ENCODE measurements around the gene FBXL7.

Gene FBXL7

DNA sequence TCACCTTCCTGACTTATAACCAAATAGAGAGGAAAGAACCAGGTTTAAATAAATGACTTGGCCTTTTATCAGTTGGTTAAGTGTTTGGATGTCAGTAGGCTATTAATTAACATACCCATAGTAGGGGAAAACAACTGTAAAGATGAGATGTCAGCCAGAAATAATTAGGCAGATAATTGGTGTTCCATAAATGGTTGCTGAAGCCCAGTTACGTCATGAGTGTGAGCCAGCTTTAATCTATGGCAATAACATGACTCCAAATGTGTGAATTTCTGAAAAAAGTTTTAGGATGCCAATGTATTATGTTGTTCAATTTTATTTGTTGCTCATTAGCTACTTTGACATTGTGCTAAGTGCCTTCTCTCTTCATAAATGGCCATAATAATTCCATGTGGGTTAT lies 180.5 kb downstream of the FBXL7 start:
- Histone ChIP-seq H3K9me3 (ENCODE audit: low read length) (no peaks in the 10 kb centered on the region), H3K27ac (ENCODE audit: low read depth, low read length) (no peak overlapping the region), H3K36me3 (ENCODE audit: insufficient read depth, low read length) (no peaks in the 10 kb centered on the region), H3K4me3 (ENCODE audit: low read depth in 1 of 2, low read length in 2 of 2) (no peak overlapping the region), H3K9ac (ENCODE audit: low read length) (no peak overlapping the region), H3K4me1 (ENCODE audit: insufficient read depth, low read length) (peaks cover 14% of the 10 kb centered on the region), H3K27me3 (ENCODE audit: control insufficient read depth in 1 of 2, insufficient read depth in 2 of 2, low read length in 2 of 2) (no peaks in the 10 kb centered on the region)

DNA sequence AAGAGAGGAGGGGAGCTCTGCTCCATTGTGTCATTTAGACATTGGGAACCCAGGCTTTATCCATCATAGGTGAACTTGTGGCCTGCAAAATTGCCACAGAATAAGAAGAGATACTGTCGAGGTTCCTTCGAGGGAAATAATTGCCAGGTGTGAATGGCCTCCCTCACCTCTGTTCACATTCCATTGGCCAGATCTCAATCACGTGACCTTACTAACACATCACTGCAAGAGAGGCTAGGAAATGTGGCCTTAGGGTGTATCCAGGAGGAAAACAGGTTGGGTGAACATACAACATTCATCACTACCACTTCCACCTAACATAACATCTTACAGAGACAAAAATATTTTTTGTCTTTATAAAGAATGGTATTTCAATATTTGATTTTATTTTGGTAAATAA lies 182.1 kb downstream of the FBXL7 start:
- peaks cover 17% of the 10 kb centered on the region for H3K4me1 ChIP-seq (ENCODE audit: insufficient read depth, low read length)
- H3K36me3 ChIP-seq (ENCODE audit: insufficient read depth, low read length), result no peaks in the 10 kb centered on the region
- no peak overlapping the region for H3K9ac ChIP-seq (ENCODE audit: low read length)
- no peak overlapping the region for H3K27ac ChIP-seq (ENCODE audit: low read depth, low read length)
- no peaks in the 10 kb centered on the region for H3K27me3 ChIP-seq (ENCODE audit: control insufficient read depth in 1 of 2, insufficient read depth in 2 of 2, low read length in 2 of 2)
- no peak overlapping the region for H3K4me3 ChIP-seq (ENCODE audit: low read depth in 1 of 2, low read length in 2 of 2)
- no peaks in the 10 kb centered on the region for H3K9me3 ChIP-seq (ENCODE audit: low read length)

DNA sequence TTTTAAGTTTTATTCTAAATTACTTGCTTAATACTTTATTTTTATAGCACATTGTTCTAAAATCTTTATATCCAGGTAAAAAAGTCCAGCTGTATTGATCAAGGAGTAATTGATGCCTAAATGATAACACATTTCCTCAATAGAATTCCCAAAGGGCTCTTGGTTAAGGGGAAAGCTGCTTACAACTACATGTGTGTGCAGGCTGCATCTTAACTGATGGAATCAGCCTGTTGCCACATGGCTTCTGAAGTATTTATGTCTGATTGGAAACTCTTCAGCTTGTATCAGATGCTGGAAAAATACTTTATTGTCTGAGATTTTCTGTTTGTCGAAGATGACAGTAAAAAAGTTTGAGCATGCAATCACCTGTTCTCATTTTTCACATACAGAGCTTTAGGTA lies 182.6 kb downstream of the FBXL7 start:
- Histone ChIP-seq H3K4me1 (ENCODE audit: insufficient read depth, low read length) (peaks cover 17% of the 10 kb centered on the region), H3K4me3 (ENCODE audit: low read depth in 1 of 2, low read length in 2 of 2) (no peak overlapping the region), H3K27ac (ENCODE audit: low read depth, low read length) (no peak overlapping the region), H3K36me3 (ENCODE audit: insufficient read depth, low read length) (no peaks in the 10 kb centered on the region), H3K9ac (ENCODE audit: low read length) (no peak overlapping the region), H3K9me3 (ENCODE audit: low read length) (no peaks in the 10 kb centered on the region), H3K27me3 (ENCODE audit: control insufficient read depth in 1 of 2, insufficient read depth in 2 of 2, low read length in 2 of 2) (no peaks in the 10 kb centered on the region)

DNA sequence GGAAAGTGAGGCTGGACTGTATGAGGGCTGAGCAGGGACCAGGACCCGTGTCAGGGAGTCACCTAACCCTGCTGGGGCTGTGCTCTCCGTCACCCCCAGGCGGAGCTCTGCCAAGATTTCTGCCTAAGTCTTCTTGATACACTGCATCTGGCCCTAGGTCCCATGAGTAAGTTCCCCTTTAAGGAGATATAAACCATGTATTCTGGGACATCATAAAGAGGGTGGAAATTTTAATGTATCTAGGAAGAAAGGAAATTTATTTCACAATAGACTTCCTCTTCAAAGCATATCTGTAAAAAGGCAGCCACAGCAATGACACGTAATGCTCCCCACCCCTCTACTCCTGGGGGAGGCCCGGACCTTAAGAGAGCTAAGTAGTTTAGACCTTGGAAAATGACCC lies 183.4 kb downstream of the FBXL7 start:
- no peak overlapping the region for H3K27ac ChIP-seq (ENCODE audit: low read depth, low read length)
- no peaks in the 10 kb centered on the region for H3K9me3 ChIP-seq (ENCODE audit: low read length)
- H3K27me3 ChIP-seq (ENCODE audit: control insufficient read depth in 1 of 2, insufficient read depth in 2 of 2, low read length in 2 of 2), result no peaks in the 10 kb centered on the region
- H3K36me3 ChIP-seq (ENCODE audit: insufficient read depth, low read length), result no peaks in the 10 kb centered on the region
- peaks cover 17% of the 10 kb centered on the region for H3K4me1 ChIP-seq (ENCODE audit: insufficient read depth, low read length)
- H3K4me3 ChIP-seq (ENCODE audit: low read depth in 1 of 2, low read length in 2 of 2), result no peak overlapping the region
- no peak overlapping the region for H3K9ac ChIP-seq (ENCODE audit: low read length)

DNA sequence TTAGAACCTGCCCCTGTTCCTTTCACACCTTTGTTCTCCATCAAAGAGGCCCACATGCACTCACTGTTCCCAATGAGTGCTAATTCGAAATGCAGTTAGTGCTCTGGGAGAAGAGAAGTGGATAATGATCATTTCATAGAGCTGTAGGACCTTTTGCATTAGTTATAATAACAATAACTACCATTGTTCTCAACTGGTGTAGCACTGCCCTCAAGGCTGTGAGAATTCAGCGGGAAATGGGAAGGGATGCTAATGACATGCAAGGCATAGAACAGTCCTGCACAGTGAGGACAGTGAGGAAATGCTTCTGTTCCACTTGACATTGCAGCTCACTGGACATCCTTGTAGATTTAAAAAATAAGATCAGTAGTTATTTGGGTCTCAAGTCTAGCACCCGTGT lies 187.4 kb downstream of the FBXL7 start:
- Histone ChIP-seq H3K27ac (ENCODE audit: low read depth, low read length) (no peak overlapping the region), H3K27me3 (ENCODE audit: control insufficient read depth in 1 of 2, insufficient read depth in 2 of 2, low read length in 2 of 2) (no peaks in the 10 kb centered on the region), H3K36me3 (ENCODE audit: insufficient read depth, low read length) (no peaks in the 10 kb centered on the region), H3K4me1 (ENCODE audit: insufficient read depth, low read length) (peaks cover 27% of the 10 kb centered on the region), H3K4me3 (ENCODE audit: low read depth in 1 of 2, low read length in 2 of 2) (no peak overlapping the region), H3K9me3 (ENCODE audit: low read length) (no peaks in the 10 kb centered on the region), H3K9ac (ENCODE audit: low read length) (no peak overlapping the region)

DNA sequence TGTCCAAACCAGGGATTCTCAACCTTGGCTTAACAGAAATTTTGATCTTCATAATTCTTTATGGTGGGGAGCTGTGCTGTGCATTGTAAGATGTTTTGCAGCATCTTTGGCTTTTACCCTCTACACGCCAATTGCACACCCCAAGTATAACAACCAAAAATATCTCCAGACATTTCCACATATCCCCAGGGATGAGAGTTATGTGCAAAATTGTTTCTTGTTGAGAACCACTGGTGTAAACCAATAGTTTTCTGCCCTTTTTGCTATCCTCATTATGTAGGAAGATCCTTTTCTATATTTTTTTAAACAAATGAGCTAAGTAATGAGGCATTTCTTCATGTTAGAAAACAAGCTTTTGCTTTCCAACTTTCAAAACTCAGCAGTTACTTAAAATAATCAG lies 189.9 kb downstream of the FBXL7 start:
- Histone ChIP-seq H3K36me3 (ENCODE audit: insufficient read depth, low read length) (no peaks in the 10 kb centered on the region), H3K9ac (ENCODE audit: low read length) (no peak overlapping the region), H3K9me3 (ENCODE audit: low read length) (no peaks in the 10 kb centered on the region), H3K27me3 (ENCODE audit: control insufficient read depth in 1 of 2, insufficient read depth in 2 of 2, low read length in 2 of 2) (no peaks in the 10 kb centered on the region), H3K27ac (ENCODE audit: low read depth, low read length) (no peak overlapping the region), H3K4me3 (ENCODE audit: low read depth in 1 of 2, low read length in 2 of 2) (no peak overlapping the region), H3K4me1 (ENCODE audit: insufficient read depth, low read length) (peaks cover 39% of the 10 kb centered on the region)

DNA sequence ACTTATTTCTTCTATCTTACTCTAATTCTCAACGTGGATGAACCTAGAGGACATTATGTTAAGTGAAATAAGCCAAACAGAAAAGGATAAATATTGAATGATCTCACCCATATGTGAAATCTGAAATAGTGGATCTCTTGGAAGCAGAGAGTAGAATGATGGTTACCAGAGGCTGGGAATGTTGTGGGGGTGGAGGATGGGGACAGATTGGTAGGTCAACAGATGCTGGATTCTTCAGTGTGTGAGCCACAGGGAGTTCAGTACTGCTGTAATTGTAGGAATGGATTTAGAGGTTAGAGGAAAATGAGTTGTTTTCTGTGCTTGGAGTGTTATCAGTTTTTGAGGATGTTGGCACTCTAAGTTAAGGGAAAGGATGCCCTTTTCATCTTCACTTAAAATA lies 190.6 kb downstream of the FBXL7 start:
- Histone ChIP-seq H3K4me1 (ENCODE audit: insufficient read depth, low read length) (peaks cover 45% of the 10 kb centered on the region), H3K4me3 (ENCODE audit: low read depth in 1 of 2, low read length in 2 of 2) (no peak overlapping the region), H3K36me3 (ENCODE audit: insufficient read depth, low read length) (no peaks in the 10 kb centered on the region), H3K27me3 (ENCODE audit: control insufficient read depth in 1 of 2, insufficient read depth in 2 of 2, low read length in 2 of 2) (no peaks in the 10 kb centered on the region), H3K9ac (ENCODE audit: low read length) (no peak overlapping the region), H3K27ac (ENCODE audit: low read depth, low read length) (no peak overlapping the region), H3K9me3 (ENCODE audit: low read length) (no peaks in the 10 kb centered on the region)

DNA sequence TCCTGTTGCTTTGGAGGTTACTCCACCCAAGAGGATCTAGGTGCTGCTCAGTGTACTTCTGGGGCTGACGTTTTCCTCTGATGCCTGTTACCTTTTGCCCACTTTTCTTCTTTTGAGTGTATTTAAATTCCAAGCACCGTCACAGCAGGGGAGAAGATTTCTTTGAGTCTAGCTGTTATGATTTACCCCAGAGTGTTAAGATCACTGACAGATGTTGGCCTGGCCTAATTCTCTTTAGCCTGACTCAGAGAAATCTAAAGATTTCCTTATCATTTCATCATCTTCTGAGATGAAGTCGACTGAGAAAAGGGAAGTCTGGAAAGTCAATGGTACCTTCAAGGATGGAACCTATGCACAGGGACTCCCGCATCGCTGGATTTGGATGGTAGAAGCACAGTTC lies 191.5 kb downstream of the FBXL7 start:
- Histone ChIP-seq H3K9ac (ENCODE audit: low read length) (no peak overlapping the region), H3K27ac (ENCODE audit: low read depth, low read length) (no peak overlapping the region), H3K27me3 (ENCODE audit: control insufficient read depth in 1 of 2, insufficient read depth in 2 of 2, low read length in 2 of 2) (no peaks in the 10 kb centered on the region), H3K36me3 (ENCODE audit: insufficient read depth, low read length) (no peaks in the 10 kb centered on the region), H3K4me3 (ENCODE audit: low read depth in 1 of 2, low read length in 2 of 2) (no peak overlapping the region), H3K4me1 (ENCODE audit: insufficient read depth, low read length) (peaks cover 44% of the 10 kb centered on the region), H3K9me3 (ENCODE audit: low read length) (no peaks in the 10 kb centered on the region)

DNA sequence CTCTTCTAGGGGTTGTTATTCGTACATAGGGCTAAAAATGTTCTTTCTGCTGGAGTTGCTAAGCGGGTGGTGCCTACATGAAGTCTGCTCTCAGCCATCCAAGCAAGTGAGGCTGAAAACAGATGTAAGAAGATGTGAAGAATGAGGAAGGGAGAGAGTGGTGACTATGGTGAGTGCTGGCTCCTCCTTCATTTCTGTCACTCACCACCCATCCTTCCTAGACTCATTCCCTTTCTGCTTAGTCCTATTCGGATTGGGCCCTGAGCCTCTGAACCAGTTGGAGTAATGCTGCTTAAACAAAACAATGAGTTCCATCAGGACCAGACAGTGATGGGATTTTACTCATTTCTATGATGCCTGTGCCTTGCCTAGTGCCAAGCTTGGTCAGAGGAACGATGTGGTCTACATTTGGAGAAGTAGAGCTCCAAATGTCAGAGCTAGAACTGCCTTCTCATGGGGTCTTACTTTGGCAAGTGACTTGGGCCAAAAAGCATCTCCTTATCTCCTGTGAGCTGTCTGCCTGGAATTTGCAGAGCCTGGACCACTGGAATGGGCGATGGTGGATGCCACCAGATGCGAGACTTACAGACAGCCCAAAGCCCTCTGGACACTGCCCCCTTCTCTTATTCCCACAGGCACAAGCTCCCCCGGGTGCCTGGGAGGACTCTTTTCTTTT lies 192.9 kb downstream of the FBXL7 start:
- Histone ChIP-seq H3K4me3 (ENCODE audit: low read depth in 1 of 2, low read length in 2 of 2) (no peak overlapping the region), H3K9me3 (ENCODE audit: low read length) (no peaks in the 10 kb centered on the region), H3K36me3 (ENCODE audit: insufficient read depth, low read length) (no peaks in the 10 kb centered on the region), H3K27me3 (ENCODE audit: control insufficient read depth in 1 of 2, insufficient read depth in 2 of 2, low read length in 2 of 2) (no peaks in the 10 kb centered on the region), H3K9ac (ENCODE audit: low read length) (no peak overlapping the region), H3K4me1 (ENCODE audit: insufficient read depth, low read length) (peaks cover 48% of the 10 kb centered on the region), H3K27ac (ENCODE audit: low read depth, low read length) (no peak overlapping the region)

DNA sequence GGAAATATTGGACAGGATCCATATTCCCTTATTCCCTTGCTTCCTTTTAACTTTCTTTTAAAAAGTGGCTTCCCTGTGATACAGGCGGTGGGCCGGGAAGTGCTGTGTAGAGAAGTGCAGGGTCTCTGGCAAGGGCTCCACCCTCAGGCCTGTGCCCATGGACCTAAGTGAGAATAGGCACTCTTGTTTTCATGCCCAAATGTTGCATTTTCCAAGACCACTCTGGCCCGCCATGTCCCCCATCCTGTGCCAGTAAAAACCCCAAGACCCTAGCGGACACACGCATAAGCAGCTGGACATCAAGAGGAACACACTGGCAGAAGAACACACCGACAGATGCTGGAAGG lies 193.4 kb downstream of the FBXL7 start:
- no peaks in the 10 kb centered on the region for H3K27me3 ChIP-seq (ENCODE audit: control insufficient read depth in 1 of 2, insufficient read depth in 2 of 2, low read length in 2 of 2)
- H3K4me1 ChIP-seq (ENCODE audit: insufficient read depth, low read length), result peaks cover 52% of the 10 kb centered on the region

DNA sequence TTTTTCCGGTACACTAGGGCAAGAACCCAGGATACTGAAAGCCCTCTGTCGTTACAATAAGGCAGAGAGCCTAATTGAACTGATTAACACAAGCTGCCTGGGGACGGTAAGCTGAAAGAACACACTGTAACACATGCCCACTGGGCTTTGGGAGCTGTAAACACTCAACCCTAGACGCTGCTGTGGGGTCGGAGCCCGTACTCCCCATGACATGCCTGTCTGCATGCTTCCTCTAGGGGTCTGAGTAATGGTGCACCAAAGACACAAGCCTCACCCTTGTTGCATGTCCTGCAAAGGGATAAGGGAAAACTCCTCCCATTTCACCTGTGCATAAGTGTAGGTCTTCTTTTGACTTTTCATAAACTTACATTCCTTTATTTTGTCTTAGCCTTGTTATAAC lies 194.0 kb downstream of the FBXL7 start:
- H3K4me1 ChIP-seq (ENCODE audit: insufficient read depth, low read length), result peaks cover 56% of the 10 kb centered on the region

More for the DNA sequence above, 193.4 kb downstream of the FBXL7 start:
- Histone ChIP-seq H3K4me3 (ENCODE audit: low read depth in 1 of 2, low read length in 2 of 2) (no peak overlapping the region), H3K9me3 (ENCODE audit: low read length) (no peaks in the 10 kb centered on the region), H3K36me3 (ENCODE audit: insufficient read depth, low read length) (no peaks in the 10 kb centered on the region), H3K27ac (ENCODE audit: low read depth, low read length) (no peak overlapping the region), H3K9ac (ENCODE audit: low read length) (no peak overlapping the region)

DNA sequence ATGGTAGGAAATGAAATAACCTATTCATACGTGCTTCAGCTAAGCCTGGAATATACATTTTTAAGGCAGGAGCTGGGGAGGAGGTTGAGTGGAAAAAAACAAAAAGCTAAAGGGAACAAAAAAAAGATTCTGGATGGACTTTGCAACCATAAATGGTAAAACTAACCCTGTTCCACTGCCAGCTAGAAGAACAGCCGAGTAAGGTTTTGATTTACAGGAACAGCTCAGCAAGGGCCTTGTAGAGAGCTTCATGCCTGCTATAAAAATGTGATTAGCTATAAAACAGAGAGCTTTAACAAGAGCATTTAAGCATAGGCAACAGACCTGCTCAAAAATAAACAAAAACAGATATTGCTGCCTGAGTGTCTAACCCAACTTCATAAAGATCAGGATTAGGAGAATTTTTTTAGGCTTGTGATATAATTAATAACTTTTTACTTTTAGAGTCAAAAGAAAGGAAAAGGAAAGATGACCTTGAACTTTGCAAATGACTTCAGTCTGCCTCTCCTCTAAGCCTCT lies 194.8 kb downstream of the FBXL7 start:
- H3K27ac ChIP-seq (ENCODE audit: low read depth, low read length), result peak overlapping the region; percentile 76
- H3K27me3 ChIP-seq (ENCODE audit: control insufficient read depth in 1 of 2, insufficient read depth in 2 of 2, low read length in 2 of 2), result no peaks in the 10 kb centered on the region
- H3K9me3 ChIP-seq (ENCODE audit: low read length), result no peaks in the 10 kb centered on the region
- H3K4me3 ChIP-seq (ENCODE audit: low read depth in 1 of 2, low read length in 2 of 2), result no peak overlapping the region
- no peak overlapping the region for H3K9ac ChIP-seq (ENCODE audit: low read length)
- peaks cover 56% of the 10 kb centered on the region for H3K4me1 ChIP-seq (ENCODE audit: insufficient read depth, low read length)
- no peaks in the 10 kb centered on the region for H3K36me3 ChIP-seq (ENCODE audit: insufficient read depth, low read length)

More for the DNA sequence above, 194.0 kb downstream of the FBXL7 start:
- Histone ChIP-seq H3K9me3 (ENCODE audit: low read length) (no peaks in the 10 kb centered on the region), H3K4me3 (ENCODE audit: low read depth in 1 of 2, low read length in 2 of 2) (no peak overlapping the region), H3K9ac (ENCODE audit: low read length) (no peak overlapping the region), H3K36me3 (ENCODE audit: insufficient read depth, low read length) (no peaks in the 10 kb centered on the region), H3K27ac (ENCODE audit: low read depth, low read length) (peak overlapping the region; percentile 76), H3K27me3 (ENCODE audit: control insufficient read depth in 1 of 2, insufficient read depth in 2 of 2, low read length in 2 of 2) (no peaks in the 10 kb centered on the region)
